HT-29 (cell line): ENCODE measurements around the gene KCNT2. TPM values are rescaled to one million over a fixed set of nuclear protein-coding genes. Genes with fewer than 3 reads are reported as not detected.
A peak's percentile ranks its signal among the peaks of the same experiment; 100 is the strongest.

ENCODE experiments used
- DNase-seq: peaks from one replicate; pipeline ENCODE4 v3.0.0-alpha.2; 2015; ENCODE audit warnings: low spot score
- small RNA-seq: library from RNA; depleted of rRNA; stranded (forward); fragments of <200 nt; gene quantifications from one replicate; pipeline ENCODE3, GENCODE V24; 2014
- total RNA-seq: library from RNA; depleted of rRNA; stranded (reverse); fragments of >200 nt; shearing (Covaris generic); gene quantifications from 2 replicates; pipeline ENCODE4 v1.2.3, GENCODE V29; 2014; rRNA removed

KCNT2 gene
- total RNA-seq, 1 experiment from 2014 or later = not detected

- DNase-seq = no peak
Observed at GRCh38 chr1:196207612-196208217, 400.5 kb downstream of the KCNT2 start.

GRCh38 chr1:196205882-196206281 is 402.4 kb downstream of the KCNT2 start:
- DNase-seq = no peak

GRCh38 chr1:196196486-196196885 is 411.8 kb downstream of the KCNT2 start:
- no peak for DNase-seq

GRCh38 chr1:196193896-196194559 is 414.2 kb downstream of the KCNT2 start:
- DNase-seq = peak; percentile 18

- DNase-seq = no peak
Observed at GRCh38 chr1:196183941-196184340, 424.3 kb downstream of the KCNT2 start.

GRCh38 chr1:196181594-196181878 is 426.7 kb downstream of the KCNT2 start:
- DNase-seq = peak; percentile 83

- peak; percentile 91 for DNase-seq
Observed at GRCh38 chr1:196180847-196181593, 427.2 kb downstream of the KCNT2 start.

- DNase-seq = peak; percentile 53
Observed at GRCh38 chr1:196178083-196178635, 430.1 kb downstream of the KCNT2 start.

Small RNA genes within 50 kb of the gene (small RNA-seq; reads per million reads assigned to genes)
- not detected for gene MIR4735

Other genes with a start within 250 kb of the KCNT2 start
- gene CFH, start 43.6 kb upstream of the KCNT2 start, total RNA-seq = 27.3 and 28.8 TPM in 2 replicates
- gene CFHR3, start 166.4 kb upstream of the KCNT2 start, total RNA-seq = 0.31 and 0.55 TPM in 2 replicates
- gene CFHR1, start 211.3 kb upstream of the KCNT2 start, total RNA-seq = not detected in 2 replicates